ENCODE measurements around the gene RINL.

- TF ChIP-seq CTCF (IDR thresholded peaks at IDR 0.05; ENCODE audit: control extremely low read depth in 1 of 3, insufficient read depth in 1 of 3, low read depth in 1 of 3, low read length in 3 of 3) (peak; percentile 26 to 48 (median 44)), GABPA (IDR thresholded peaks at IDR 0.05; ENCODE audit: borderline replicate concordance, insufficient read depth, low read length) (no peak), RAD21 (IDR thresholded peaks at IDR 0.05 in 1 of 2, conservative IDR thresholded peaks at IDR 0.05 in 1 of 2; ENCODE audit: low read depth in 2 of 2, low read length in 2 of 2) (no peak), KDM5A (IDR thresholded peaks at IDR 0.05; ENCODE audit: low read length) (no peak), POLR2A (IDR thresholded peaks at IDR 0.05; ENCODE audit: control extremely low read depth in 1 of 2, low read depth in 2 of 2, low read length in 2 of 2) (peak; percentile 88 to 97), NANOG (IDR thresholded peaks at IDR 0.05; ENCODE audit: insufficient read depth, low read depth, low read length, poor library complexity, severe bottlenecking) (no peak), JUN (IDR thresholded peaks at IDR 0.05; ENCODE audit: low read depth, low read length) (no peak)
Observed at GRCh38 chr19:38849860-38850435, 28.1 kb downstream of the RINL start, which contains the start of gene HNRNPL.

All from H1 (cell line).